Large intestine (tissue), 3 donors: Measurements from ENCODE around the gene FOXK1. TPM values are rescaled to one million over a fixed set of nuclear protein-coding genes. Genes with fewer than 3 reads are reported as not detected.
"Not testable (repeated sequence)": the region's sequence is repeated elsewhere in the genome, so short reads cannot be mapped to it uniquely, and the experiment has no call there.

ENCODE experiments used
- DNase-seq, 2 donors: peaks; one replicate each; pipeline versions ENCODE4 v3.0.0 to v3.0.0-alpha.2; 2013
- H3K27ac ChIP-seq: one replicate; pipeline ENCODE4 v1.5.1; 2013; ENCODE audit warnings: low read length
- H3K27me3 ChIP-seq: 2 replicates; pipeline ENCODE4 v1.6.1; 2013; ENCODE audit warnings: low read length; ENCODE audit not compliant: control insufficient read depth, insufficient read depth
- H3K36me3 ChIP-seq: 2 replicates; pipeline ENCODE4 v1.6.1; 2013; ENCODE audit warnings: low read length; ENCODE audit not compliant: control insufficient read depth, insufficient read depth
- H3K4me1 ChIP-seq: one replicate; pipeline ENCODE4 v1.6.1; 2013; ENCODE audit warnings: low read length; ENCODE audit not compliant: control insufficient read depth, insufficient read depth
- H3K4me3 ChIP-seq: one replicate; pipeline ENCODE4 v1.5.1; 2013; ENCODE audit warnings: low read length
- H3K9me3 ChIP-seq: one replicate; pipeline ENCODE4 v1.6.1; 2013; ENCODE audit warnings: mild to moderate bottlenecking, low read depth, low read length, moderate library complexity; ENCODE audit not compliant: control insufficient read depth
- WGBS: methylation state at CpG from one replicate; pipeline ENCODE4 v1.1.5; 2013; ENCODE audit warnings: low lambda C conversion rate; ENCODE audit not compliant: insufficient coverage; 5-methylcytosine and 5-hydroxymethylcytosine counted together
- polyA plus RNA-seq: library from polyadenylated mRNA; unstranded; fragments of 120-200 nt; gene quantifications from one replicate; pipeline ENCODE4 v1.2.1, GENCODE V29; 2013

FOXK1 gene
- polyA plus RNA-seq, 1 donor, result 11.6 TPM

GRCh38 chr7:4791738-4792536, 109.8 kb downstream of the FOXK1 start:
- Histone ChIP-seq H3K4me3 (peak overlapping the region; percentile 48), H3K4me1 (peaks cover 7% of the 10 kb centered on the region), H3K27me3 (no peaks in the 10 kb centered on the region), H3K27ac (peak overlapping the region; percentile 48), H3K9me3 (peaks cover 2% of the 10 kb centered on the region), H3K36me3 (peaks cover 44% of the 10 kb centered on the region)
- WGBS, result no CpG with 5 or more reads among the region's 50 CpGs
- peak; percentile 64 to 75 for DNase-seq

DNA sequence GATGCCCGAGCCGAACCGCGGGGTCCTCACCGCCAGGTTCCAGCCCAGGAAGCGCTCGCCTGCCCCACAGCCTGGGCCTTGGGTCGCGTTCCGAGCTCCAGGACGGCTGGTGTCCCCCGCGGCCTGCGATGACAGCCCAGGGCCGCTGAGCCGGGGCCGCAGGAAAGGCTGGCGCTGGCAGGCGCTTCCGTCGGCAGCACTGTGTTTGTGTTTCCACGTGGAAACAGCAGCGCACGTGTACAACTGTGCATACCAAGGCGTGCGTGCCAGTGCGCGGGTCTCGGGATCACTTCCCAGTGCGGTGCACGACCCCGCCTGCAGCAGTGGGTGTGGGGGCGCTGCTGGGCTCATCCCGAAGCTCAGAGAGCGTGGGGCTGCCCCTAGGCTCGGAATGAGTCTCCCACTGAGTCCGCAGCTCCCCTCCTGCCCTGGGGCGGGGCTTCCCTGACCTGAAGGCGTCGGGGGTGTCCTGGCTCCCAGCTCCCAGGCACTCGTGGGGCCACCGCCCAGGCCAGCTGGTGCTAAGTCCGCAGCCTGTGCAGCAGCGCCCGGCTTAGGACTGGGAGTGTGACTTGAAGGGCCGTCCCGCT, 110.5 kb downstream of the FOXK1 start:
- Histone ChIP-seq H3K36me3 (peaks cover 40% of the 10 kb centered on the region), H3K27ac (peak overlapping the region; percentile 48), H3K4me1 (peaks cover 7% of the 10 kb centered on the region), H3K27me3 (no peaks in the 10 kb centered on the region), H3K9me3 (peaks cover 2% of the 10 kb centered on the region), H3K4me3 (peak overlapping the region; percentile 48)
- no CpG with 5 or more reads among the region's 47 CpGs for WGBS
- DNase-seq, result peak; percentile 35 to 74

- not testable (repeated sequence) for H3K9me3 ChIP-seq, H3K27ac ChIP-seq, DNase-seq, H3K4me1 ChIP-seq, H3K27me3 ChIP-seq, H3K4me3 ChIP-seq
- no CpG with 5 or more reads among the region's 30 CpGs for WGBS
- H3K36me3 ChIP-seq, result peaks cover 31% of the 10 kb centered on the region
Observed at GRCh38 chr7:4793385-4793993, 111.4 kb downstream of the FOXK1 start.

DNA sequence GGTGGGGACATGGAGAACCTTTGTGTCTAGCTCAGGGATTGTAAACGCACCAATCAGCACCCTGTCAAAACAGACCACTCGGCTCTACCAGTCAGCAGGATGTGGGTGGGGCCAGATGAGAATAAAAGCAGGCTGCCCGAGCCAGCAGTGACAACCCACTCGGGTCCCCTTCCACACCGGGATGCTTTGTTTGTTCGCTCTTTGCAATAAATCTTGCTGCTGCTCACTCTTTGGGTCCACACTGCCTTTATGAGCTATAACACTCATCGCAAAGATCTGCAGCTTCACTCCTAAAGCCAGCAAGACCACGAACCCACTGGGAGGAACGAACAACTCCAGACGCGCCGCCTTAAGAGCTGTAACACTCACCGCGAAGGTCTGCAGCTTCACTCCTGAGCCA, 112.1 kb downstream of the FOXK1 start:
- peaks cover 25% of the 10 kb centered on the region for H3K36me3 ChIP-seq
- not testable (repeated sequence) for H3K4me1 ChIP-seq, H3K27me3 ChIP-seq, DNase-seq, H3K9me3 ChIP-seq, H3K4me3 ChIP-seq, H3K27ac ChIP-seq
- no CpG with 5 or more reads among the region's 14 CpGs for WGBS

DNA sequence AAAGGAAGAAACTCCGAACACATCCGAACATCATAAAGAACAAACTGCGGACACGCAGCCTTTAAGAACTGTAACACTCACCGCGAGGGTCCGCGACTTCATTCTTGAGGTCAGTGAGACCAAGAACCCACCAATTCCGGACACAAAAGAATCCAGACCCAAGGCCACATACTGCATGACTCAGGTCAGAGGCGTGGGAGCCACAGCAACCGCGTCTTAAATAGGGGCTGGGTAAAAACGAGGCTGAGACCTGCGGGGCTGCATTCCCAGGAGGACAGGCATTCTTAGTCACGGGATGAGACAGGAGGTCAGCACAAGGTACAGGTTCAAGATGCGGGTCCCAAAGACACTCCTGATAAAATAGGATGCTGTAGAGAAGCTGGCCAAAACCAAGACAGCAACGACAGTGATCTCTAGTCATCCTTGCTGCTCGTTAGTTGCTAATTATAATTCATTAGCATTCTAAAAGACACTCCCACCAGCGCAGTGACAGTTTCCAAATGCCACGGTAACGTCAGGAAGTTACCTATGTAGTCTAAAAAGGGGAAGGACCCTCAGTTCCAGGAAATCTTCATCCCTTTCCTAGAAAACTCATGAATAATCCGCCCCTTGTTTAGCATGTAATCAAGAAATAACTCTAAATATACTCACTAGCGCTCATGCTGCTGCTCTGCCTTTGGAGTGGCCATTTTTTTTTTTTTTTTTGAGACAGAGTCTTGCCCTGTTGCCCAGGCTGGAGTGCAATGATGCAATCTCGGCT, 112.7 kb downstream of the FOXK1 start:
- Histone ChIP-seq H3K27me3 (no peaks in the 10 kb centered on the region), H3K9me3 (peaks cover 2% of the 10 kb centered on the region), H3K4me3 (no peak overlapping the region), H3K4me1 (peaks cover 7% of the 10 kb centered on the region), H3K27ac (no peak overlapping the region), H3K36me3 (peaks cover 19% of the 10 kb centered on the region)
- DNase-seq, result no peak
- 100% methylated on average over 1 of the region's 24 CpGs for WGBS

GRCh38 chr7:4796453-4796852, 114.4 kb downstream of the FOXK1 start:
- 80% methylated on average over 1 of the region's 9 CpGs for WGBS
- no peak for DNase-seq
- no peaks in the 10 kb centered on the region for H3K27me3 ChIP-seq

GRCh38 chr7:4797858-4798705, 116.0 kb downstream of the FOXK1 start:
- WGBS, result 100% methylated on average over 4 of the region's 37 CpGs
- DNase-seq, result peak; percentile 18 to 24
- Histone ChIP-seq H3K27me3 (no peaks in the 10 kb centered on the region), H3K4me1 (peaks cover under 1% of the 10 kb centered on the region), H3K27ac (no peak overlapping the region), H3K9me3 (peaks cover 2% of the 10 kb centered on the region), H3K36me3 (no peaks in the 10 kb centered on the region), H3K4me3 (no peak overlapping the region)

More at GRCh38 chr7:4796453-4796852, 114.4 kb downstream of the FOXK1 start:
- peaks cover 7% of the 10 kb centered on the region for H3K4me1 ChIP-seq
- H3K36me3 ChIP-seq, result peaks cover 4% of the 10 kb centered on the region
- H3K4me3 ChIP-seq, result no peak overlapping the region
- H3K27ac ChIP-seq, result no peak overlapping the region
- H3K9me3 ChIP-seq, result peaks cover 2% of the 10 kb centered on the region

DNA sequence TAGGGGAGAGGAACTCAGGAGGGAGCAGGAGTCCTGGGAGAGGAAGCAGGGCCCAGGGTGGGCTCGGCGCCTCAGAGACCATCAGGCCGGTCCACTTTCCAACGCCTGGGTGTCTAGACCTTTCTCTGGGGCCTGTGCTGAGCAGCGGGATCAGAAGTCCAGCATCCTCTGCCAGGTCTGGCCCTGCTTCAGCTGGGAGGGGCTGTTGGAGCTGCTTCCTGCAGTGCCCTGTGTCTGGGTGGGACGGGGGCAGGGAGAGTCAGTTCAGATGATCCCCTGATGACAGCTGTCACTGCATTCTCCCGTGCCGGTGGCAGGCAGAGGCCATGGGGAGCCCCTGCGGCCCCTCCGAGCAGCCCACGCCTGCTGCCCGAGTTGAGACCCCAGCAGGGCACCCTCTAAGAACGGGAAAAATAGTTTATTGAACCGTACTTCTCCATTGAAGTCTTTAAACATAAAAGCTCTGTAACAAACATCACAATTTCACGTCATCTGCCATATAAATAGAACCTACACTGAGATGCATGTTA, 116.7 kb downstream of the FOXK1 start:
- no peaks in the 10 kb centered on the region for H3K36me3 ChIP-seq
- no peak overlapping the region for H3K27ac ChIP-seq
- no peaks in the 10 kb centered on the region for H3K9me3 ChIP-seq
- H3K4me1 ChIP-seq, result no peaks in the 10 kb centered on the region
- no peak for DNase-seq
- no CpG with 5 or more reads among the region's 15 CpGs for WGBS
- no peak overlapping the region for H3K4me3 ChIP-seq
- H3K27me3 ChIP-seq, result no peaks in the 10 kb centered on the region

DNA sequence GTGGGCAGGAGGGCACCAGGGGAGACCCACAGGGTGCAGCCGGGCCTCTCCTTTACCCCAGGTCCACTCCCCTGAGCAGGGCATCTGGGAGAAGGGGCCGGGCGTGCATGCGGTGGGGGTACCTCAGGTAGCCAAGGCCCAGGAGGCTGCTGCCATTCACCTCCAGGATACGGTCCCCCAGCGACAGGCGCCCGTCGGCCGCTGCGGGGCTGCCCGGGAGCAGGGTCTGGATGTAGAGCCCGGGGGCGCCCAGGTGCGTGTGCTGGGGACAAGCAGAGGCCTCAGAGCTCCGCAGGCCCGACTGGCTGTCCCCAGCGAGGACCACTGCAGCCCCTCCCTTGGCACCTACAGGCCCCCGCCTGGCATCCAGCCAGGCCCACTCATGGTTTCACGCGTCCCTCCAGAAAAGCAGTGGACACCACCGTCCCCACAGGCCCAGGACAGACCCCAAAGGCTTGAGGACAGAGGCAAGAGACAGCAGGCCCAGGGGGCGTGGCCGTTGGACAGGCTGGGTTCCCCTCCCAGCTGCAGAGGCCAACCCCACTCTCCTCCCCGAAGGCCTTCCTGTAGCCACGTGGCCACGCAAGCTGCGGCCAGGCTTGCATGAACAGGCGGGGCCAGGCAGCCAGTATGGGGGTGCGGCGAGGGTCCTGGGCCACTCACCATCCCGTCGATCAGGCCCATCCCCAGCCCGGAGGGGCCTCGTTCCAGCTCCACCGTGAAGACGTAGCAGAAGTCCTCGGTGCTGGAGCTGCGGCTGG, 117.6 kb downstream of the FOXK1 start:
- Histone ChIP-seq H3K4me3 (no peak overlapping the region), H3K27me3 (no peaks in the 10 kb centered on the region), H3K36me3 (no peaks in the 10 kb centered on the region), H3K9me3 (no peaks in the 10 kb centered on the region), H3K27ac (no peak overlapping the region), H3K4me1 (no peaks in the 10 kb centered on the region)
- no CpG with 5 or more reads among the region's 39 CpGs for WGBS
- no peak for DNase-seq
